ENCODE data around the gene TLE5. TPM values are rescaled to one million over a fixed set of nuclear protein-coding genes. Genes with fewer than 3 reads are reported as not detected.

The TLE5 gene, protein sequence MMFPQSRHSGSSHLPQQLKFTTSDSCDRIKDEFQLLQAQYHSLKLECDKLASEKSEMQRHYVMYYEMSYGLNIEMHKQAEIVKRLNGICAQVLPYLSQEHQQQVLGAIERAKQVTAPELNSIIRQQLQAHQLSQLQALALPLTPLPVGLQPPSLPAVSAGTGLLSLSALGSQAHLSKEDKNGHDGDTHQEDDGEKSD
- 162 TPM for polyA plus RNA-seq (2013, experiment 1 of 2)
- 164 TPM for polyA plus RNA-seq (2013, experiment 2 of 2)

DNA sequence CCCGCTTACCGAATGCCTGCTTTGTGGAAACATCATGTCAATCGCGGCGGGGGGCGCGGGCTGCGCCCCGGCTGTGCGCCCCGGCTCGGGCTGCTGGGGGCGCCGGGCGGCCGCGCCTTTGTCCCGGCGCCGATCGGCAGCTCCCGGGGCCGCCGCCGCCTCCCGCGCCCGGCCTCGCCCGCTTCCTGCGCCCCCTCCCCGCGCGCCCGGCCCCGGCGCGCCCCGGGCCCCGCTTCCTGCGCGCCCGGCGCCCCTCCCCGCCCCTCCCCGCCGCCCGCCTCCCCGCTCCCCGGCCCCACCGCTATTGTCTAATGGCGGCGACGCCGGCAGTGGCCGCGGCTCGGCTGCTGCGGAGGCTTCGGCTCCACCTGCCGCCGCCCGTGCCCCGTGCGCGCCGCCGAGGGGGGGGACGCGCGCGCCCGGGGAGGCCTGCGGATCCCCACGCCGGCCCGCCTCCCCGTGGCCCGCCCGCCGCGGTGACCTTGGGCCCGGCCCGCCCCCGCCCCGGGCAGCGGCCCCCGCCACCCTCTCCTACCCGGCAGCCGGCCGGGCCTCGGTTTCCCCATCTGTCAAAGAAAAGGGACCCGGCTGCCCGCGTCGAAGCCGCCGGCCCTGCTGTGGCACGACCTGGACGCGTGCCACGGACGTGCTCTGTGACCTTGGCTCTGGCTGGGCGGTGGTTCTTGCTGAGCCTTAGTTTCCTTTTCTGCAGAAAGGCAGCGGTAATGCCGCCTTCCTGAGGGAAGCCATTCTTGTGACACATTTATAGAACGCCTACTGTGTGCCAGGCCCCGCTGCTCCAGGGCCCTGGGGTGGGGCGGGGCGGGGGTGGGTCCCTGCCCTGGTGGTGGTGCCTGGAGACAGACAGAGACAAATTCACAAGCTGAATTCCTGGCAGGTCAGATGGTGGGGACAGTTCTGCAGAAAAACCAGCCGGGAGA lies at the start of gene TLE5:
TSS of gene TLE5 (minus strand) at position 331 of the 941 bp plus-strand sequence. CDS start at position 36, 295 bp downstream.
- Histone ChIP-seq H2BK5ac (ENCODE audit: low read length) (peak within 1 kb of the TSS; percentile 53), H3K79me1 (ENCODE audit: low read depth, low read length) (no peaks in the 10 kb centered on the region), H3K4me3 (ENCODE audit: low read length in 2 of 2) (peak within 1 kb of the TSS; percentile 66 to 84), H3K4me2 (ENCODE audit: insufficient read depth, low read length, poor library complexity, severe bottlenecking) (peak within 1 kb of the TSS; percentile 66), H3K18ac (ENCODE audit: low read length) (peak within 1 kb of the TSS; percentile 95), H3K9ac (ENCODE audit: low read depth, low read length, poor library complexity) (peak within 1 kb of the TSS; percentile 44), H3K27me3 (ENCODE audit: control insufficient read depth in 3 of 3, insufficient read depth in 3 of 3, low read depth in 1 of 3, low read length in 3 of 3) (peaks cover 0 to 17% (median 11%) of the 10 kb centered on the region in 3 experiments), H3K36me3 (replicated peaks in 1 of 2; ENCODE audit: control insufficient read depth in 2 of 2, insufficient read depth in 2 of 2, low read length in 2 of 2) (peaks cover 7 to 33% of the 10 kb centered on the region in 2 donors), H2BK15ac (ENCODE audit: low read length) (peak within 1 kb of the TSS; percentile 96), H4K8ac (ENCODE audit: low read depth, low read length) (no peak within 1 kb of the TSS), H2BK120ac (ENCODE audit: low read depth, low read length) (peak within 1 kb of the TSS; percentile 31), H3K9me3 (replicated peaks in 1 of 2; ENCODE audit: control insufficient read depth in 2 of 2, insufficient read depth in 1 of 2, low read depth in 1 of 2, low read length in 2 of 2) (peaks cover 0 to 1% of the 10 kb centered on the region in 2 donors), H3K27ac (replicated peaks; ENCODE audit: low read length) (no peak within 1 kb of the TSS), H3K4ac (ENCODE audit: low read length) (no peak within 1 kb of the TSS), H3K4me1 (ENCODE audit: control insufficient read depth in 2 of 2, insufficient read depth in 1 of 2, low read depth in 1 of 2, low read length in 2 of 2) (peaks cover 0 to 4% of the 10 kb centered on the region in 2 donors), H3K23ac (ENCODE audit: low read depth, low read length, poor library complexity) (peak within 1 kb of the TSS; percentile 80), H2AFZ (ENCODE audit: low read length) (peak within 1 kb of the TSS; percentile 84), H4K91ac (ENCODE audit: low read depth, low read length, poor library complexity) (no peak within 1 kb of the TSS), H2AK5ac (ENCODE audit: low read depth, low read length) (peak within 1 kb of the TSS; percentile 92), H2BK12ac (ENCODE audit: low read length) (peak within 1 kb of the TSS; percentile 58), H3K14ac (ENCODE audit: low read length) (no peak within 1 kb of the TSS)
- WGBS, 2 donors (ENCODE audit: extremely low coverage in 2 of 2, insufficient read length in 2 of 2, insufficient replicate concordance in 1 of 2) = no CpG with 5 or more reads among the region's 111 CpGs
- DNase-seq (ENCODE audit: low spot score) = no peak

DNA sequence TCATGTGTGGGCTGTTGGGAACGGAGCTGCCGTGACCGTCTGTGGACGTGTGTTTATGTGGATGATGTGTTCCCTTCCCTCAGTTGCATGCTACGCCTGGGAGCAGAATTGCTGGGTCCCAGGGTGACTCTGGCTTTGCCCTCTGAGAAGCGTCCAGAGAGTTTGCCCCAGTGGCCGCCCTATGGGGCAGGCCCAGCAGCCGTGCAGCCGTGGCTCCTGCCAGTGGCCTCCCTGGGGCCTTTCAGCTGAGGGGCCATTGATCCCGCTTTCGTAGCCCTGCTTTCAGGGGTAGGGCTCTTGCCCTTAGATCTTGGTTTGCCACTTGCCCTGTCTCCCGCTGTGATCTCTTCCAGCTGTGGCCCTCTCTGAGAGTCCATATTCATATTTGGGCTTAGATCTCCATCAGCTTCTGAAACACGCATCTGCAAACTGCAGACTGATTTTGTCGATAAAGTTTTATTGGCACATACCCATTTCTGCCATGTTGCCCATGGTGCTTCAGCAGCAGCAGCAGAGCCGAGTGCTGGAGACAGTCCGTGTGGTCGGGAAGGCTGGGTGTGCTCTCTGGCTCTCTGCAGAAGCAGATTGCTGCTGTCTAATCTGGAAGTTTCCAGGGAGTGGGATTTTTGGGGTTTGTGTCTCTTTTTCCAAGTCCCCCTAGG lies 49.4 kb upstream of the TLE5 start:
- Histone ChIP-seq H3K4me1 (ENCODE audit: control insufficient read depth in 2 of 2, insufficient read depth in 1 of 2, low read depth in 1 of 2, low read length in 2 of 2) (peaks cover 0 to 13% of the 10 kb centered on the region in 2 donors), H3K4me3 (ENCODE audit: low read length in 2 of 2) (peak overlapping the region in 1 of 2 donors; percentile 53), H3K4me2 (ENCODE audit: insufficient read depth, low read length, poor library complexity, severe bottlenecking) (no peak overlapping the region), H3K27ac (replicated peaks; ENCODE audit: low read length) (no peak overlapping the region), H2BK12ac (ENCODE audit: low read length) (no peak overlapping the region), H3K27me3 (ENCODE audit: control insufficient read depth in 3 of 3, insufficient read depth in 3 of 3, low read depth in 1 of 3, low read length in 3 of 3) (no peaks in the 10 kb centered on the region), H3K9ac (ENCODE audit: low read depth, low read length, poor library complexity) (no peak overlapping the region), H3K4ac (ENCODE audit: low read length) (no peak overlapping the region), H3K79me1 (ENCODE audit: low read depth, low read length) (peaks cover 31% of the 10 kb centered on the region), H4K91ac (ENCODE audit: low read depth, low read length, poor library complexity) (no peak overlapping the region), H3K36me3 (replicated peaks in 1 of 2; ENCODE audit: control insufficient read depth in 2 of 2, insufficient read depth in 2 of 2, low read length in 2 of 2) (peaks cover 3 to 10% of the 10 kb centered on the region in 2 donors), H4K8ac (ENCODE audit: low read depth, low read length) (no peak overlapping the region), H2BK15ac (ENCODE audit: low read length) (no peak overlapping the region), H2BK120ac (ENCODE audit: low read depth, low read length) (no peak overlapping the region), H2AFZ (ENCODE audit: low read length) (no peak overlapping the region), H3K9me3 (replicated peaks in 1 of 2; ENCODE audit: control insufficient read depth in 2 of 2, insufficient read depth in 1 of 2, low read depth in 1 of 2, low read length in 2 of 2) (no peaks in the 10 kb centered on the region), H2BK5ac (ENCODE audit: low read length) (no peak overlapping the region), H2AK5ac (ENCODE audit: low read depth, low read length) (no peak overlapping the region), H3K14ac (ENCODE audit: low read length) (no peak overlapping the region), H3K18ac (ENCODE audit: low read length) (no peak overlapping the region), H3K23ac (ENCODE audit: low read depth, low read length, poor library complexity) (peak overlapping the region; percentile 80)
- no CpG with 5 or more reads among the region's 17 CpGs for WGBS, 2 donors (ENCODE audit: extremely low coverage in 2 of 2, insufficient read length in 2 of 2, insufficient replicate concordance in 1 of 2)
- no peak for DNase-seq (ENCODE audit: low spot score)

DNA sequence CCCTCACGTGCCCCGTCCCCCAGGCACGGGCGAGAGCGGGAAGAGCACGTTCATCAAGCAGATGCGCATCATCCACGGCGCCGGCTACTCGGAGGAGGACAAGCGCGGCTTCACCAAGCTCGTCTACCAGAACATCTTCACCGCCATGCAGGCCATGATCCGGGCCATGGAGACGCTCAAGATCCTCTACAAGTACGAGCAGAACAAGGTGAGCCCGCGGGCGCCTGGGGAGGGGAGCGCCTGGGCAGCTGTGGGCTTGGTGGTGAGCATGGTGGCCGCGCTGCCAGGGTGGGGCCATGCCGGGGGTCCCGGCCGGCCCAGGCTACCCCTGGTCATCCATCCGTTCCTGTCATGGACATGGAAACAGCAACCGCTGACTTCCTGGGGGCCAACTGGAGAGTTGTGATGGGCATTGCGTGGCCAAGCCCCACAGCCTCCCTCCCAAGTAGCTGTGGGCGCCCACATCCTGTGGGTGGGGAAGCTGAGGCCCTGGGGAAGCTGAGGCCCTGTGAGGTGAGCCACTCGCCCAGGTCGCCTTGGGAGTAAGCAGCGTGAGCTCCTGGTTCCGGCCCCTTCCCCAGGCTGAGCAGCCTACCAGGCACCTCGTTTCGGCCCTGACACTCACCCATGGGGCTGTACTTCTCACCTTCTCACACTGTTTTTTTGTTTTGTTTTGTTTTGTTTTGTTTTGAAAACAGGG lies 48.0 kb upstream of the TLE5 start:
- no peak overlapping the region for H3K4me3 ChIP-seq (ENCODE audit: low read length in 2 of 2)
- peaks cover 0 to 6% of the 10 kb centered on the region in 2 donors for H3K4me1 ChIP-seq (ENCODE audit: control insufficient read depth in 2 of 2, insufficient read depth in 1 of 2, low read depth in 1 of 2, low read length in 2 of 2)
- H3K27me3 ChIP-seq (ENCODE audit: control insufficient read depth in 3 of 3, insufficient read depth in 3 of 3, low read depth in 1 of 3, low read length in 3 of 3) = no peaks in the 10 kb centered on the region
- H3K9ac ChIP-seq (ENCODE audit: low read depth, low read length, poor library complexity) = peak overlapping the region; percentile 21
- H4K8ac ChIP-seq (ENCODE audit: low read depth, low read length) = peak overlapping the region; percentile 43
- H3K27ac ChIP-seq (replicated peaks; ENCODE audit: low read length) = no peak overlapping the region
- no peak overlapping the region for H4K91ac ChIP-seq (ENCODE audit: low read depth, low read length, poor library complexity)
- H2BK120ac ChIP-seq (ENCODE audit: low read depth, low read length) = no peak overlapping the region
- H3K4ac ChIP-seq (ENCODE audit: low read length) = no peak overlapping the region
- H2AK5ac ChIP-seq (ENCODE audit: low read depth, low read length) = no peak overlapping the region
- H2BK15ac ChIP-seq (ENCODE audit: low read length) = no peak overlapping the region
- no peak for DNase-seq (ENCODE audit: low spot score)
- WGBS, 2 donors (ENCODE audit: extremely low coverage in 2 of 2, insufficient read length in 2 of 2, insufficient replicate concordance in 1 of 2) = no CpG with 5 or more reads among the region's 37 CpGs
- no peak overlapping the region for H3K14ac ChIP-seq (ENCODE audit: low read length)
- H3K9me3 ChIP-seq (replicated peaks in 1 of 2; ENCODE audit: control insufficient read depth in 2 of 2, insufficient read depth in 1 of 2, low read depth in 1 of 2, low read length in 2 of 2) = no peaks in the 10 kb centered on the region
- no peak overlapping the region for H2BK5ac ChIP-seq (ENCODE audit: low read length)
- no peak overlapping the region for H2BK12ac ChIP-seq (ENCODE audit: low read length)
- peak overlapping the region; percentile 17 for H3K18ac ChIP-seq (ENCODE audit: low read length)
- peaks cover 3 to 10% of the 10 kb centered on the region in 2 donors for H3K36me3 ChIP-seq (replicated peaks in 1 of 2; ENCODE audit: control insufficient read depth in 2 of 2, insufficient read depth in 2 of 2, low read length in 2 of 2)
- H2AFZ ChIP-seq (ENCODE audit: low read length) = no peak overlapping the region
- peaks cover 40% of the 10 kb centered on the region for H3K79me1 ChIP-seq (ENCODE audit: low read depth, low read length)
- no peak overlapping the region for H3K4me2 ChIP-seq (ENCODE audit: insufficient read depth, low read length, poor library complexity, severe bottlenecking)
- no peak overlapping the region for H3K23ac ChIP-seq (ENCODE audit: low read depth, low read length, poor library complexity)

Data from neuronal stem cell (in vitro differentiated cells).